ENCODE measurements around the gene B4GALT3. TPM values are rescaled to one million over a fixed set of nuclear protein-coding genes. Genes with fewer than 3 reads are reported as not detected.

B4GALT3 gene
- total RNA-seq, 1 experiment from 2014 or later, result 19.4 TPM

DNA sequence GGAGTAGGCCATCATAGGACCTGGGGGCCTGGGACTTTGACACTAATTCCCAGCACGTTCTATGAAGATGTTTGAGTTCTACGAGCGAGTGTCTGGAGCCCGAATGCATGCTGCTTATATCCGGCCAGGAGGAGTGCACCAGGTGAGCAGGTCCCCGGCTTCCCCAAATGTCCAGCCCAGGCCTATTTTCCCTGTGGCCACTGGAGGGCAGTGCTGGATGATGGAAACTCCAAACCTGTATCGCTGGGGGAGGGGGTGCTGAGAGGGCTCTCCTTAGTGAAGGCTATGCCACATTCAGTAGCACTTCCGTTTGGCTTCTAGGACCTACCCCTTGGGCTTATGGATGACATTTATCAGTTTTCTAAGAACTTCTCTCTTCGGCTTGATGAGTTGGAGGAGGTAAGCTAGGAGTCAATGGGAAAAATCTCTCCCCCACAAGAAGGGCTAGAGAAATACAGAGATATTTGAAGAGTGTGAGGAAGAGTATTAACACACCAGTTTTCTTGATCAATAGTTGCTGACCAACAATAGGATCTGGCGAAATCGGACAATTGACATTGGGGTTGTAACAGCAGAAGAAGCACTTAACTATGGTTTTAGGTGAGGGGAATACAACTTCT lies 32.6 kb upstream of the B4GALT3 start:
- peak; percentile 80 for DNase-seq (ENCODE audit: low spot score)
- in situ Hi-C loops (cut with HindIII; ENCODE audit: low sequenced_read_pairs), result loop anchor here (25.0 kb wide), 1 partner anchor 177 kb away; no protein-coding TSS in a partner anchor

DNA sequence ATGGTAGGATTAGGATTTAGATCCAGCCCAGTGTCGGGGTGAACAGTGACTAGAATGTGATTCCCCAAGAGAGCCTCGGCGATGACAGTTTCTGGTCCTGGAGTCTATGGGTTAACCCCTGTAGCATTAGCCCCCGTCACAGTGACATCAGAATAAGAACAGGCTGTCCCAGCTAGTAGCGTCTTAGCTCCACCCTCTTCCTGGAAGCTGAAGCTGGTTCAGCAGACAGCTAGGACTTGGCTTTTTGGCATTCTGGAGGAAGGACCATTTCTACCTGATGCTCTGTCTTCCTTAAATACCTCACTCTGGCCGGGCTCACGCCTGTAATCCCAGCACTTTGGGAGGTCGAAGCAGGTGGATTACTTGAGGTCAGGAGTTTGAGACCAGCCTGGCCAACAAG lies 29.9 kb upstream of the B4GALT3 start:
- in situ Hi-C loops (cut with HindIII; ENCODE audit: low sequenced_read_pairs), result loop anchor here (25.0 kb wide), 1 partner anchor 180 kb away; no protein-coding TSS in a partner anchor
- DNase-seq (ENCODE audit: low spot score), result no peak

DNA sequence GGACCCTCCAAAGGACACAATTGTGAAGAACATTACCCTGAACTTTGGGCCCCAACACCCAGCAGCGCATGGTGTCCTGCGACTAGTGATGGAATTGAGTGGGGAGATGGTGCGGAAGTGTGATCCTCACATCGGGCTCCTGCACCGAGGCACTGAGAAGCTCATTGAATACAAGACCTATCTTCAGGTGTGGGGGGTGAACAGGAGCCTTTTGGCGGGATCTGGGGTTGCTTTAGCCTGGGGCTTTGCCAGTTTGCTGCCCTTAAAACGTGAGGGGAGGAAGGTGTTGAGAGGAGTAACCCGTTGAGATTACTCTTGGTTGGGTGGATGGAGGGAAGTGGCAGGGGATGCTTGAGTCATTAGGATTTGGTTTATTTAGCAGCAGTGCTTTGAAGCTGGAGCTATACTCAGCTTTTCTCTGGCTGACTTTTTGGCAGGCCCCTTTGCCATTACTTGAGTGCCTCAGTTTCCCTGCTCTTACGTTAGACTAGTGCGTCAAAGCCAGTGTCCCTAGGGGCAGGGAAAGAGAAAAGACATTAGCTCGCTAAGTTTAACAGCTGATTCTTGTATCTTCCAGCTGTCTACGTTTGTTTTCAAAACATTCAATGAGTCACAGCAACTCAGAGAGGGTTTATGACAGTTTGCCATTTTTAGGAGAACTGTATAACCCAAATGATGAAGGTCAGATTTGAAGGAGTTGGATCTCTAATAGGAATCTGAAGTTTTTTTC lies 29.3 kb upstream of the B4GALT3 start:
- in situ Hi-C loops (cut with HindIII; ENCODE audit: low sequenced_read_pairs), result loop anchor here (25.0 kb wide), 1 partner anchor 181 kb away; no protein-coding TSS in a partner anchor
- DNase-seq (ENCODE audit: low spot score), result no peak

DNA sequence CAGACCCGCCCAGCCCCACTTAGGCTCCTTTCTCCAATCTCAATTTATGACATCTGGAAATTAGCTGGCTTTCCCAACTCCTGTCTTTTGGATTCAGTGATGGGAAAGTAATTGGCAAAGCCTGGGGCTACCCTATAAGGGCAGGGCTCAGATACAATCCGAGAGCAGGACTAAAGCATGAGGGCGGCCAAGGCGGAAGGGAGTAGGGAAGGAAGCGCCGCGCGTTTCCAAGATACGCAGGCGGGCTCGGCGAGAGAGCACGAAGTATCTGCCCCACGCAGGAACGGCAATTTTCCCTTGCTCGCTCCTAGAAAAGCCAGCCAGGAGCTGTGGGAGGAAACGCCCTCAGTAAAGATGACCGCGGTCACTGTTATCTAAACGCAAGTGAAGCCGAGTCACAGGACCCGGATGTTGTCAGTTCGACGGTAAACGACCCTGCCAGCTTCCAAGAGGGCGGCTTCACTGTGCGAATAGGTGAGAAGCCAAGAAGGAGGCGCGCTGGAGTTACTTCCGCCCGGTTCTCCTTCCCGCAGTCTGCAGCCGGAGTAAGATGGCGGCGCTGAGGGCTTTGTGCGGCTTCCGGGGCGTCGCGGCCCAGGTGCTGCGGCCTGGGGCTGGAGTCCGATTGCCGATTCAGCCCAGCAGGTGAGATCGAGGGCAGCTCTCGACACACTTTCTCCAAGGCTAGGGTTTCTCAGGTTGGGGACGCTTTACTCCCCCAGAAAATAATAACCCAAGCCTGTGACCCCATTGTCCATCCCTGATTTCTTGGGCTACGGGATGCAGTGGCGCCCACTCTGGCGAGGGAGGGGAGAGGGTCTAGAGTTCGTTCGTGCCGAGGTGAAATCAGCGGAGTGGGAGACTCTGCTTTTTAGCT lies 24.8 kb upstream of the B4GALT3 start, which contains the start of gene NDUFS2:
TSS of gene NDUFS2 (plus strand) at position 532 of the 877 bp plus-strand sequence. CDS start at position 551, 19 bp downstream.
- DNase-seq (ENCODE audit: low spot score), result peak; percentile 99
- in situ Hi-C loops (cut with HindIII; ENCODE audit: low sequenced_read_pairs), result loop anchor here (25.0 kb wide), 1 partner anchor 185 kb away; no protein-coding TSS in a partner anchor

DNA sequence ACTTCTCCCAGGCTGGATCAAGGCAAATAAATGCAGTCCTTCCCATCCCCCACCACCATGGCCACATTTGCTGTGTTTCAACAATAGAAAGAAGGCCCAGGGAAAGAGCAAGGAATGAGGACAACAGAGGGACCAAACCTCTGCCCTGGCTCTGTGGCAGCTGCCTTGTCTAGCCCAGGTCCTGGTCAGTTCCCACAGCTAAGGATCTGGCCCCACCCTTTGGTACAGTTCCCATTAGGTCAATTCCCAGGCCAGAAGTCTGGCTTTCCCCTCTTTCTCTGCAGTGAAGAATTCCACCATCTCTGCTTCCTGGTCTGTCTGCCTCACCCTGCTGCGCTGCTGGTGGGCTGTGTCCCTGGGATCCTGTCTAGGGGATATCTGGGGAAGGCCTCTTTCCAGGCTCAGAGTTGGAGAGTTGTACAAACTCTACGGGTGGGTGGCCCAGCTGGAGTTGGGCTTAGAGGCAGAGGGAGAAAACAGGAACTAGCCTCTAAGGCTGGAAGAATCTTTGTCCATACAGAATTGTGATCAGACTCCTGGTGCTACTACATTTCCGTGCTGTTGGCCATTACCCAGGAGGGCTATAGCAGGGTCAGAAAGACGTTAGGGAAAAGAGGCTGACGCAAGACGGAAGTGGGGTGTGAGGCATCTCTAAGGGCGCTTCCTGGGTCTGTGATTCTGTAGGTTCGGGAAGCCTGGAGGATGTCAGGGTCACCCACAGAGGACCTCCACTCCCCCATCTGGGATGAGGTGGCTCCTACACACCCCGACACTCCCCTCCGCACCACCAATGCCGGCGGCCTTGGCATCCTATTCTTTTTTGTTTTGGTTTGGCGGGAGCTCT lies 23.9 kb upstream of the B4GALT3 start:
- no peak for DNase-seq (ENCODE audit: low spot score)
- in situ Hi-C loops (cut with HindIII; ENCODE audit: low sequenced_read_pairs), result loop anchor here (25.0 kb wide), 1 partner anchor 186 kb away; no protein-coding TSS in a partner anchor

DNA sequence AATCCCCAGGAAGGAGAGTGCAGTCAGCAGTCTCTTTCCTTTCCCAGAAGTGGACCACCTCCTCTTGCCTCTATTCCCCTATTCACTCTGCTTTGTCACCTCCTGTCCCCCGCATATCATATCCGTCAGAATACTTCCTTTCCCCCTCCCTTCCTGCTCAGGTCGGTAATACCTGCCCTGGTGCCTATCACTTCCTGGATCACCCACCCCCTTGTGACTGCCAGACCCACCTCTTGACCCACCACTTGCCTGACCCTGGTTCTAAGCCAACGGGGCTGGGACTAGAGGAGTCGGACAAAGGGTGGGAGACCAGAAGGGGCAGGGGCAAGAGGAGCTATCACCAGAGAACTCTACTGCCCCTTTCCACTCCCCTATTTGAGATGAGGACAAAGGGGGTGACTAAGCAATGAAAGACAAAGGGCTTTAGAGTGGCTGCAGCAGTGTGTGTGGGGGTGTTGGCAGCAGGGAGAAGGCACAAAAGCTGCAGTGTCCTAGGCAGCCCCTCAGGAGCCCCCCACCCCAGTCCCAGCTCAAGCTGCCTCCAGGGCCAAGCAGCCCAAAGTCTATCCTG lies 23.2 kb upstream of the B4GALT3 start:
- no peak for DNase-seq (ENCODE audit: low spot score)
- in situ Hi-C loops (cut with HindIII; ENCODE audit: low sequenced_read_pairs), result loop anchor here (25.0 kb wide), 1 partner anchor 187 kb away; no protein-coding TSS in a partner anchor

DNA sequence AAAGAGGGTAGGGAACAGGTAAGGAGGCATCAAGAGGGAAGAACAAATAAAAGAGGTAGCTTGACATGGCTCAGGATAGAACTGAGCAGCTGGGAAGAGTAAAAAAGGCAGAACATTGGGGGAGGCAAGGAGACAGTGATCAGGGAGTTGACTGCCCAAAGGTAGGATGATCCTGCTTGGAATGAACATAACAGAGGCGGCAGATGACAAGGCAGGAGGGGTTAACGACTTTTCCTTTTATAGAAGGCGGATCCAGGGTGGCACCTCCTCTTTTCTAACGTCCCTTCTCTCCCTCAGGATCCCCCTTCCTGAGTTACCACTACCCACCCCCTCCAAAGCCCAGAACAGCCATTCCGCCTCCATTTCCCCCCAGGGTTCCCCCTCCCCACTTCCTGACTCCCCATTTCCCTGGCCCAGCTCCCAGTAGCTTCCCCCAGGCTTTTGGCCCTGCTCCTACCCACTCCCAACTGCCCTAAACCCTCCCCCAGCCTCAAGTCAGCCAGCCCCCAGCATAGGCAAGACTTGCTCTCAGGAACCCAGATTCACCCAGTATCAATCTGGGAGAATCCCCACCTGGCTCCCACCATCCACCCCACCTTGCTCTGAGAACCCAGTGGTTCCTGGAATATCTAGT lies 22.3 kb upstream of the B4GALT3 start:
- no peak for DNase-seq (ENCODE audit: low spot score)
- in situ Hi-C loops (cut with HindIII; ENCODE audit: low sequenced_read_pairs), result loop anchor here (25.0 kb wide), 1 partner anchor 188 kb away; no protein-coding TSS in a partner anchor

DNA sequence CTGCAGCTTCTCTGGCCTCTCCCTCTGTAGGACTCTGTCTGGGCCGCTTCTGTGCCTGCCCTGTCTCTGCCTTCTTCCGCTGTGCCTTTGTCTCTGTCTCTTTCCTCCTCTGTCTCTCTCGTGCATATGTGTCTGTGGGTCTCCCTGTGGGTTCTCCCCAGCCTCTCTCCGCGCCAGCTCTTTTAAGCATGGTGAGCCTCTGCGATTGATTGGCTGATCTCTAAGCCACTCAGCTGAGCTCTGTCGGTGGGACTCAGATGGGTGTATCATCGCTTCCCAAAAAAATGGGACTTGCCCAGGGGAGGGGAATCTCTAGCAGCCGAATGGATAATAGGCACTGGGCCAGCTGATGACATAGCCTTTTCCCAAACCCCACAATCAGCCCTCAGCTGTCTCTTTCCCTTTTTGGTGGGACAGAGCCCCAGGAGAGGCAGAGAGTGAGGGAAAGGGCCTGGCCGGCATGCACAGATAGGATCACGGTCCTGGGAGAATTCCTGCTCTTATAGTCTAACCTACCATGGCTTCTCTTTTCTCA lies 21.7 kb upstream of the B4GALT3 start, which contains the start of gene ADAMTS4:
TSS of gene ADAMTS4 (minus strand) at position 158 of the 535 bp plus-strand sequence. CDS start 427 bp downstream, outside the sequence.
- in situ Hi-C loops (cut with HindIII; ENCODE audit: low sequenced_read_pairs), result no loop called here
- no peak for DNase-seq (ENCODE audit: low spot score)

DNA sequence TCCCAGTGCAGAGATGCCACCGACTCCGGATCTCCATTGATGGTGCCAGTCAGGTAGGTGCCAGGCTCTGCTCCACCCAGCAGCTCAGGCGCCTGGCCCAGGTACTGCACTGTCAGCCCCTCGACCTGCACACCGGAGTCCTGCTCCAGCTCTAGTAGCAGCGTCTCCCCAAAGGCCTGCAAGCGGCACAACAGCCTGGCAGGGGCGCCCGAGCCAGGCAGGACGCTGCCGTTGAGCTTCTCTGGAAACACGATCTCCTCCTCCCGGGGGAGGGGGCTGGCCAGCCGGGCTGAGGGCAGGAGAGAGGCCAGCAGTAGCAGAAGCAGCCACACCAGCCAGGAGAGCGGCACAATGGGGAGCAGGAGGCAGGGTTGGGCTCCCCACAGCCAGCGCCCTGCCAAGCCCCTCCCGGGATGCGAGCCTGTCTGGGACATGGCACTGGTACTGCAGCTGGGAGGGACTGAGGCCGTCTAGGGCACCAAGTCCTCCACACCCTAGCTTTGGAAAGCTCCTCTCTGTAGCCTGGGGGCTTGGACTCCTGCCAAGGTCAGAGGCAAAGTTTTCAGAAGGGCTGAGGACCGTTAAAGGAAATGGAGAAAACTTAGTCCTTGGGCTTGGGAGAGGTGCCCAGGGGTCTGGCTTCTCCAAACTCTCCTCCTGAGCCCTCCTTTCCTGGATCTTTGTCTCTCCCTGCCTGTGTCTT lies 21.0 kb upstream of the B4GALT3 start:
- in situ Hi-C loops (cut with HindIII; ENCODE audit: low sequenced_read_pairs), result no loop called here

DNA sequence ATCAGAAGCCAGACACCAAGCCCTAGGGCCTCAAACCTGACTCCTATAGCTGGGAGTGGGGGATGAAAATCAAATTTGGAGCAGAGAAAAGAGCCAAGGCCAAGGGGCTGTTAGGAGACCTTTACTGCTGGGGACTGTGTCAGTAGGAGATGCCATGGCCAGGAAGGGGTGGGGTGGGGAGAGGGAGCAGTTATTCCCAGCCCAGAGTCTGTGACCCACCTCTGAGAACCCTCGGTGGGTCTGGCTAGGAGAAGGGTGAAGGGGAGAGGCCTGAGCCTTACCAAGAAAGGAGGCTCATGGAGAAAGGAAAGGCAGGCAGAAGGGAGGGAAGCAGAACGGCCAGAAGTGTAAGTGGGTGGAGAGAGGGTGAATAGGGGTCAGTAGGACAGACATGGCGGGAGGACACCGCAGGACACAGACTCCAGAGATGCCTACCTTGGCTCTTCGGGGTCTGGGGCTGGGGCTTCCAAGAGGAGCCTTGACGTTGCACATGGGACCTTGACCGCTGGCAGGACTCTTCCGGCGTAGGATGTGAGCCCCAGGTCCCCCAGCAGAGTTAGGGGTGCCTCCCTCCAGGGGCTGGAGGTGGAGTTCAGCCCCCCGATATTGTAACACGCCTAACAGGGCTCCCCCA lies 20.4 kb upstream of the B4GALT3 start:
- no peak for DNase-seq (ENCODE audit: low spot score)
- in situ Hi-C loops (cut with HindIII; ENCODE audit: low sequenced_read_pairs), result no loop called here

More for the DNA sequence above, 21.0 kb upstream of the B4GALT3 start:
- DNase-seq (ENCODE audit: low spot score), result no peak

DNA sequence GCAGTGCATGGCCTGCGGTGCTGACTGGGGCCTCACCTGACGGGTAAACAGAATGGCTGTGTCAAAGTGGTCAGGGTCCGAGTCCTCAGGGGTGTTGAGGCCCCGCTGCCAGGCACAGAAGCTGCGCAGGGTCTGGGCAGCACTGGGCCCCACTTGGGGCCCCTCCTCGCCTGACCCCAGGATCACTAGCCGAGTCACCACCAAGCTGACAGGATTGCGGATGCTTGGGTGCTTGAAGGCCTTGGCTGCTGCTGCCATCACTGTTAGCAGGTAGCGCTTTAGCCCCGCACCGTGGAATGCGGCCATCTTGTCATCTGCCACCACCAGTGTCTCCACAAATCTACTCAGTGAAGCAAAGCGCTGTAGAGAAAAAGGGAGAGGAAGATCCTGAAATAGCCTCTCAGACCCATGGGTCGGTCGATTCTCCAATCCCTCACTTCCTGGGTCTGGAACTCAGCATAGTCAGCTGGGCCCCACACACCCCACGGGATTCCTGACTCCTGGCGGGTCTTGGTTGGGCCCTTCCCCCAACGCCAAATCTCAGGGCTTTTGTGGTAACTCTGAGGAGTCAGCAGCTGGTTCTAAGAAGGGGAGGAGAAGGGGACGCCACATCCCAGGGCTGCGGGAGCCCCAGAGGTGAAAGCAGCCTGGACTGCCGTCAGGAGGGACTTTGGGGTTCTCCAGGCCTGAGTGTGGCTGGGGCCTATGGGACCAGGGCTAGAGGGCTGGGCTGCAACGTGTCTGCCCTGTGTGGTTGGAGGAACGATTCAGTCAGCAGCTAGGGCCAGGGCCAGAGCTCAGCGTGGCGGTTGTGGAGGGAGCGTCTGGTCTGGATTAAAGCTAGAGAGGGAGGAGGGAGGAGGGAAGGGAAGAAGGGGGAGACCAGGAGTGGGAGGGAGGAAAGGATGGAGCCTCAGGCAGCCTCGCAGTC lies 19.5 kb upstream of the B4GALT3 start:
- in situ Hi-C loops (cut with HindIII; ENCODE audit: low sequenced_read_pairs), result no loop called here
- no peak for DNase-seq (ENCODE audit: low spot score)

DNA sequence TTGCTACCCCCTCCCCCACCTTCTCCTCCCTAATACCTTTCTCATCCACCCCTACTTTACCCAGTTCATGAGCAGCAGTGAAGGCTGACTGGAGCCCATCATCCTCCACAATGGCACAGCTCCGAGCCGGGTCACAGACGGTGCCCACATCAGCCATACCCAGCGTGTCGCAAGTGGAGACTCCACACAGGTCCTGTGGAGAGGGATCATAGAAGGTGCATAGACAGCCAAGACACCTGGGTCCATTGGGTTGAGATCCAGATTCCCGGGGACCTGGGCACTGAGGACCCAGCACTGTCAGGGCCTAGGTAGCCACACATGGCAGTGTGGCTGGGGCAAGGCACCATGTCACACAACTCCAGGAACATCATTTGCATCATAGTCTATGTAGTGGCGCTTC lies 18.8 kb upstream of the B4GALT3 start:
- DNase-seq (ENCODE audit: low spot score), result no peak
- in situ Hi-C loops (cut with HindIII; ENCODE audit: low sequenced_read_pairs), result no loop called here

DNA sequence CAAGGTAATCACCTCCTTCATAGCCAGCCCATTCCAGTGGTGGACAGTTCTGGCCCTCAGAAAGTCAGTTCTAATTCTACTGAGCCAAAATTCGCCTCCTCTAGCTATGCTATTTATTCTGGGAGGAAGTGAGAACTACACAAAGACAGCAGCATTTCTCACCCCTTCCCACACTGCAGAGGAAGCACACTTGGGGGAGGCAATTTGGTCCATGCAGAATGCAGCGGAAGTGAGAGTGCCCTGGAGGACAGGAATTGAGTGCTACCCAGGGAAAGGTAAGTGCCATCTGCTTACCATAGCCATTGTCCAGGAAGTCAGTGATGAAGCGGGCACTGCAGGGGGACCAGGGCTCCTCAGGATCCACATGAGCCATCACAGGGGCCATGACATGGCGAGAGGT lies 17.9 kb upstream of the B4GALT3 start:
- DNase-seq (ENCODE audit: low spot score), result no peak
- in situ Hi-C loops (cut with HindIII; ENCODE audit: low sequenced_read_pairs), result no loop called here

DNA sequence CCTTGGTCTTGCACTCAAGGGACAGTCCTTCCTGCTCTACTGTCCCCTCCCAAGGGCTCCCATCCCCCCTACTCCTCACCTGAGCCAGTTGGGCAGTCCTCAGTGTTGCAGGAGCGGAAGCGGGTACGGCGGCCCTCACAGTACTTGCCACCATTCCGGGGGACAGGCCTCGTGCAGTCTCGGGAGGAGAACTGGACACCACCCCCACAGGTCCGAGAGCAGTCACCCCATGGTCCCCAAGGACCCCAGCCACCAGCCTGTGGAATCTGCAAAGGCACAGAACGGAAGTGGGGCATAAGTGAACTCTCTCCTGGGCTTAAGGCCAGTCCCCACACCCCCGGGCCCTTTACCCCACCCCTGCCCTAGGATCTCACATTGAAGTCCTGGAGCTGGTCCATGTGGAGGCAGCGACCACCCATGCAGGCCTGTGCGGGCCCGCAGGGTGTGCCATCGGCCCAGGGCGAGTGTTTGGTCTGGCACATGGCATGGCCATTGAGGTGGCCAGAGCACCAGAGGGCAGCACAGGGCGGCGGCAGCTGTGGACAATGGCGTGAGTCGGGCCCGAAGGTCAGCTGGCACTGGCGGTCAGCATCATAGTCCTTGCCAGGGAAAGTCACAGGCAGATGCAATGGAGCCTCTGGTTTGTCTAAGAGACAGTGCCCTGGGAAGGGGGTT lies 16.4 kb upstream of the B4GALT3 start:
- DNase-seq (ENCODE audit: low spot score), result no peak
- in situ Hi-C loops (cut with HindIII; ENCODE audit: low sequenced_read_pairs), result no loop called here
